Neural progenitor cell (in vitro differentiated cells): Measurements from ENCODE around the gene MYLIP. TPM values are rescaled to one million over a fixed set of nuclear protein-coding genes. Genes with fewer than 3 reads are reported as not detected.

ENCODE experiments used
- DNase-seq: peaks from one replicate; pipeline ENCODE4 v3.0.0-alpha.2; 2016; ENCODE audit warnings: low spot score
- H2AFZ ChIP-seq: fragments of 200-600 bp; sonication (generic); replicated peaks from 2 replicates; pipeline ENCODE4 v1.6.1; 2016; ENCODE audit warnings: antibody characterized with exemption
- H3F3A ChIP-seq: fragments of 200-600 bp; sonication (generic); 2 replicates; pipeline ENCODE4 v1.6.1; 2016; ENCODE audit warnings: antibody characterized with exemption, low read depth
- H3K27ac ChIP-seq: fragments of 200-600 bp; sonication (generic); 2 replicates; pipeline ENCODE4 v1.5.1; 2016; ENCODE audit warnings: mild to moderate bottlenecking
- H3K27me3 ChIP-seq: fragments of 200-600 bp; sonication (generic); 2 replicates; pipeline ENCODE4 v1.6.1; 2016; ENCODE audit warnings: mild to moderate bottlenecking, moderate library complexity
- H3K36me3 ChIP-seq: fragments of 200-600 bp; sonication (generic); 2 replicates; pipeline ENCODE4 v1.5.1; 2016
- H3K4me1 ChIP-seq: fragments of 200-600 bp; sonication (generic); 2 replicates; pipeline ENCODE4 v1.6.1; 2016; ENCODE audit warnings: mixed run types
- H3K4me2 ChIP-seq: fragments of 200-600 bp; sonication (generic); 2 replicates; pipeline ENCODE4 v1.6.1; 2016
- H3K4me3 ChIP-seq: fragments of 200-600 bp; sonication (generic); 2 replicates; pipeline ENCODE4 v1.5.1; 2016
- H3K79me2 ChIP-seq: fragments of 200-600 bp; sonication (generic); 2 replicates; pipeline ENCODE4 v1.6.1; 2016; ENCODE audit warnings: low read depth
- H3K9ac ChIP-seq: fragments of 200-600 bp; sonication (generic); 2 replicates; pipeline ENCODE4 v1.6.1; 2016
- H3K9me3 ChIP-seq: fragments of 200-600 bp; sonication (generic); 2 replicates; pipeline ENCODE4 v1.5.1; 2016; ENCODE audit warnings: low read depth
- H4K20me1 ChIP-seq: fragments of 200-600 bp; sonication (generic); 2 replicates; pipeline ENCODE4 v1.6.1; 2016; ENCODE audit warnings: low read depth
- H3K27ac Mint-ChIP-seq: 3 replicates; pipeline ENCODE4 v1.8.0; 2021; ENCODE audit warnings: mixed read lengths
- H3K27me3 Mint-ChIP-seq: 2 replicates; pipeline ENCODE4 v1.8.0; 2022; ENCODE audit warnings: low read depth, mild to moderate bottlenecking, inconsistent platforms, moderate library complexity, mixed read lengths; ENCODE audit not compliant: insufficient read depth
- H3K36me3 Mint-ChIP-seq: 3 replicates; pipeline ENCODE4 v1.8.0; 2021; ENCODE audit warnings: mixed read lengths
- H3K4me1 Mint-ChIP-seq: 3 replicates; pipeline ENCODE4 v1.8.0; 2021; ENCODE audit warnings: mixed read lengths
- H3K4me3 Mint-ChIP-seq: 3 replicates; pipeline ENCODE4 v1.8.0; 2021; ENCODE audit warnings: mild to moderate bottlenecking, moderate library complexity, mixed read lengths
- H3K9me3 Mint-ChIP-seq: 3 replicates; pipeline ENCODE4 v1.8.0; 2020; ENCODE audit warnings: mixed read lengths
- EZH2 ChIP-seq: fragments of 200-600 bp; sonication (generic); IDR thresholded peaks from 2 replicates; pipeline ENCODE4 v1.6.1; 2017; ENCODE audit warnings: antibody characterized with exemption, mild to moderate bottlenecking, moderate library complexity
- EZH2phosphoT487 ChIP-seq: fragments of 200-600 bp; sonication (generic); IDR thresholded peaks from 2 replicates; pipeline ENCODE4 v1.6.1; 2017; ENCODE audit warnings: antibody characterized with exemption
- total RNA-seq: library from RNA; depleted of rRNA; stranded (reverse); fragments of >200 nt; gene quantifications from 2 replicates; pipeline ENCODE4 v1.2.3, GENCODE V29; 2015; ENCODE audit warnings: low replicate concordance
- TF ChIP-seq, protein P1 (sequence below): fragments of 200-600 bp; sonication (generic); IDR thresholded peaks from 2 replicates; pipeline ENCODE4 v1.5.1; 2017; ENCODE audit warnings: antibody characterized with exemption, mild to moderate bottlenecking

The MYLIP gene
- total RNA-seq, 1 donor from 2014 or later: 8.2 TPM

DNA sequence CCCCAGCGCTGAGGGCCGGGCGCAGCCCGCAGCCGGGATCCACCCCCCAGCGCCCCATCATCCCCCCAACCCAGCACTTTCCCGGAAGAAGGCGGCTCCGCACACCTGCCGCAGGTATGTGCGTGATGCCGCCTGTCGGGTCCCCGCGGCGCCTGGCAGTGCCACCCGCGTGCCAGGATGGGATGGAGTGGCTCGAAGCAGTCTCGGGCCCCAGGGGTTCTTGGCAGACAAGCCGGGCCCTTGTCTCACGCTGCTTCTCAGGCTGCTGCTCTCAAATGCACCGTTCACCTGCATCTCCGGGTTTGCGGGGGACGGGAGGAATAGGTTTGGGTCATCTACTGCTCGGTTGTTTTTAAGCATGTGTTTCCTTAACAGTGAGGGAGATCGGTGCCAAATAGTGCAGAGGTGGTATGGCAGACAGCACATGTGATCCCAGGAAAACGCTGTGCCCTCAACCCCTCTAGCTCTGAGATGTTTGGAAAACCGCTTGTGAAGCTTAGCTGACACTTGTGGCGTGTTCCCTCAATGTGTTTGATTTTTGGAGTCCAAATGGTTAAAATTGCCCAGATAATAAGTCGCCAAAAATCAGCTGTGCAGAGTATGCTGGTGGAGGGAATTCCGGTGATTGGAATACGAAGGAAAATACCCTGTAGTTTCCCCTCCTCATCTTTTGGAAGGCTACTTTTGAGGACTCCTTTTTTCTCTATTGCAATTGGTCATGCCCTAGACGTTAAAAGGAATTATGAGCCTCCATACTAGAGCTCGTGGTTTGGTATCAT lies 926 bp downstream of the MYLIP start:
- peaks cover 26% of the 10 kb centered on the region for H4K20me1 ChIP-seq
- Mint-ChIP-seq H3K27ac (peak overlapping the region; percentile 84), H3K27me3 (peaks cover 3% of the 10 kb centered on the region), H3K9me3 (no peaks in the 10 kb centered on the region), H3K4me1 (peaks cover 24% of the 10 kb centered on the region), H3K36me3 (peaks cover 2% of the 10 kb centered on the region), H3K4me3 (peak overlapping the region; percentile 95)
- peak overlapping the region; percentile 92 for H3K4me2 ChIP-seq
- peak overlapping the region; percentile 15 for H3K9ac ChIP-seq
- TF ChIP-seq, protein P1, sequence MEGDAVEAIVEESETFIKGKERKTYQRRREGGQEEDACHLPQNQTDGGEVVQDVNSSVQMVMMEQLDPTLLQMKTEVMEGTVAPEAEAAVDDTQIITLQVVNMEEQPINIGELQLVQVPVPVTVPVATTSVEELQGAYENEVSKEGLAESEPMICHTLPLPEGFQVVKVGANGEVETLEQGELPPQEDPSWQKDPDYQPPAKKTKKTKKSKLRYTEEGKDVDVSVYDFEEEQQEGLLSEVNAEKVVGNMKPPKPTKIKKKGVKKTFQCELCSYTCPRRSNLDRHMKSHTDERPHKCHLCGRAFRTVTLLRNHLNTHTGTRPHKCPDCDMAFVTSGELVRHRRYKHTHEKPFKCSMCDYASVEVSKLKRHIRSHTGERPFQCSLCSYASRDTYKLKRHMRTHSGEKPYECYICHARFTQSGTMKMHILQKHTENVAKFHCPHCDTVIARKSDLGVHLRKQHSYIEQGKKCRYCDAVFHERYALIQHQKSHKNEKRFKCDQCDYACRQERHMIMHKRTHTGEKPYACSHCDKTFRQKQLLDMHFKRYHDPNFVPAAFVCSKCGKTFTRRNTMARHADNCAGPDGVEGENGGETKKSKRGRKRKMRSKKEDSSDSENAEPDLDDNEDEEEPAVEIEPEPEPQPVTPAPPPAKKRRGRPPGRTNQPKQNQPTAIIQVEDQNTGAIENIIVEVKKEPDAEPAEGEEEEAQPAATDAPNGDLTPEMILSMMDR: no peak
- TF ChIP-seq EZH2phosphoT487 (no peak), EZH2 (no peak)
- H3K27me3 ChIP-seq: peaks cover 10% of the 10 kb centered on the region
- peaks cover 18% of the 10 kb centered on the region for H3K4me1 ChIP-seq
- H2AFZ ChIP-seq: peak overlapping the region; percentile 10
- no peaks in the 10 kb centered on the region for H3K9me3 ChIP-seq
- H3K27ac ChIP-seq: no peak overlapping the region
- peaks cover 11% of the 10 kb centered on the region for H3F3A ChIP-seq
- peaks cover 49% of the 10 kb centered on the region for H3K79me2 ChIP-seq
- no peaks in the 10 kb centered on the region for H3K36me3 ChIP-seq
- DNase-seq: peak; percentile 45
- peak overlapping the region; percentile 85 for H3K4me3 ChIP-seq

DNA sequence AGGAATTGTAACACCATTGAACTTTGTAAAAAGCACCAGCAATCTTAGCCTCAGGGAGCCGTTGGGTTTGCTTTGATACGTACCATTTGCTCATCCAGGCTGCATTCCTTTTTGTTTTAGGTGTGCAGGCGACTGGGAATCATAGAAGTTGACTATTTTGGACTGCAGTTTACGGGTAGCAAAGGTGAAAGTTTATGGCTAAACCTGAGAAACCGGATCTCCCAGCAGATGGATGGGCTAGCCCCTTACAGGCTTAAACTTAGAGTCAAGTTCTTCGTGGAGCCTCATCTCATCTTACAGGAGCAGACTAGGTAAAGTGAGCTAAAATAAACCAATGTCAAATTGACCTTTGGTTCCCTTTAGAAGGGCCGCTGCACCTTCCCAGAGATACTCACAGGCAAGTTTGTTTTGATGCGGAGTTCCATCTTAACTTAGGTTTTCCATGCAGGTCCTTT lies 1.6 kb downstream of the MYLIP start:
- H4K20me1 ChIP-seq: peaks cover 32% of the 10 kb centered on the region
- Mint-ChIP-seq H3K36me3 (peaks cover 2% of the 10 kb centered on the region), H3K27me3 (peaks cover 3% of the 10 kb centered on the region), H3K4me3 (peak overlapping the region; percentile 95), H3K4me1 (peaks cover 30% of the 10 kb centered on the region), H3K9me3 (no peaks in the 10 kb centered on the region), H3K27ac (no peak overlapping the region)
- peak overlapping the region; percentile 85 for H3K4me3 ChIP-seq
- peaks cover 18% of the 10 kb centered on the region for H3K4me1 ChIP-seq
- no peak overlapping the region for H2AFZ ChIP-seq
- H3K27me3 ChIP-seq: peaks cover 10% of the 10 kb centered on the region
- no peaks in the 10 kb centered on the region for H3K36me3 ChIP-seq
- peak; percentile 10 for DNase-seq
- peaks cover 11% of the 10 kb centered on the region for H3F3A ChIP-seq
- peaks cover 50% of the 10 kb centered on the region for H3K79me2 ChIP-seq
- H3K4me2 ChIP-seq: peak overlapping the region; percentile 92
- H3K27ac ChIP-seq: no peak overlapping the region
- H3K9ac ChIP-seq: no peak overlapping the region
- H3K9me3 ChIP-seq: no peaks in the 10 kb centered on the region
- TF ChIP-seq EZH2 (no peak), EZH2phosphoT487 (no peak)
- TF ChIP-seq, protein P1: no peak

DNA sequence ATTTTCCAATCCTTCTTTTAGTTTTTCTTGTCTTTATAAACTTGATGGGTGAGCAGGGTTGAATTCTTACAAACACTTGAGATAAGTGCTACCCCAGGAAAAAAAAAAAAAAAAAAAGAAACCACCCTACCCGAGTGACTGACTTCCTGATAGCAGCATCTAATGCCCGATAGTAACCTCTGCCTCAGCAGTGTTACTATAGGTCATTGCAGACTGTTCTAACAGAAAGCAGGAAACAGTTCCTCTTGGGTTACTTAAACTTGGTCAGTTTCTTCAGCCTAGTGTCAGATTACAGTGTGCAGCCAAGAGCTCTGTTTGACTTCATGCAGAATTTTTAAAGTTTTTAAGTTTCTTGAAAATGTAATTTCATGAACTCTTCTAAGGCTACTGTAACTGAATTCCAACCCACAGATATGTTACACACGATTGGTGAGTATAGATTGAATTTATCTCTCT lies 2.1 kb downstream of the MYLIP start:
- no peak for TF ChIP-seq EZH2phosphoT487
- no peak for TF ChIP-seq EZH2
- TF ChIP-seq, protein P1: no peak

More for the DNA sequence above, 2.1 kb downstream of the MYLIP start:
- Histone ChIP-seq H2AFZ (no peak overlapping the region), H3K79me2 (peaks cover 50% of the 10 kb centered on the region), H3K4me2 (peak overlapping the region; percentile 92), H3K27me3 (peaks cover 10% of the 10 kb centered on the region), H3K4me3 (peak overlapping the region; percentile 85), H3K27ac (no peak overlapping the region), H3K36me3 (no peaks in the 10 kb centered on the region), H3K9me3 (no peaks in the 10 kb centered on the region), H3F3A (peaks cover 11% of the 10 kb centered on the region), H3K4me1 (peaks cover 18% of the 10 kb centered on the region), H4K20me1 (peaks cover 32% of the 10 kb centered on the region), H3K9ac (no peak overlapping the region)
- peaks cover 30% of the 10 kb centered on the region for H3K4me1 Mint-ChIP-seq
- H3K4me3 Mint-ChIP-seq: peak overlapping the region; percentile 95
- peak; percentile 54 for DNase-seq
- H3K27me3 Mint-ChIP-seq: peaks cover 3% of the 10 kb centered on the region
- H3K27ac Mint-ChIP-seq: no peak overlapping the region
- H3K9me3 Mint-ChIP-seq: no peaks in the 10 kb centered on the region
- peaks cover 2% of the 10 kb centered on the region for H3K36me3 Mint-ChIP-seq
